Skeletal muscle tissue (tissue), 4 donors: Measurements from ENCODE around the gene MYO16. TPM values are rescaled to one million over a fixed set of nuclear protein-coding genes. Genes with fewer than 3 reads are reported as not detected.

Experiments used
- H3K27ac ChIP-seq: one replicate; pipeline ENCODE4 v1.7.0; 2013; ENCODE audit warnings: mild to moderate bottlenecking, low read depth, low read length, inconsistent platforms
- H3K27me3 ChIP-seq, 3 donors: one replicate each; pipeline ENCODE4 v1.7.0; 2013; ENCODE audit warnings: low read length in 3 of 3; ENCODE audit not compliant: control insufficient read depth in 3 of 3, insufficient read depth in 3 of 3
- H3K36me3 ChIP-seq, 3 donors: one replicate each; pipeline ENCODE4 v1.7.0; 2013; ENCODE audit warnings: low read length in 3 of 3; ENCODE audit not compliant: control insufficient read depth in 3 of 3, insufficient read depth in 3 of 3
- H3K4me1 ChIP-seq, 3 donors: one replicate each; pipeline ENCODE4 v1.7.0; 2013; ENCODE audit warnings: low read length in 3 of 3, mild to moderate bottlenecking in 3 of 3; ENCODE audit not compliant: control insufficient read depth in 3 of 3, insufficient read depth in 3 of 3
- H3K4me3 ChIP-seq, 3 donors: one replicate each; pipeline ENCODE4 v1.7.0; 2013; ENCODE audit warnings: low read length in 3 of 3
- H3K9ac ChIP-seq, 3 donors: one replicate each; pipeline ENCODE4 v1.7.0; 2013; ENCODE audit warnings: low read length in 3 of 3, mild to moderate bottlenecking in 3 of 3, moderate library complexity in 2 of 3, low read depth in 1 of 3
- H3K9me3 ChIP-seq, 3 donors: one replicate each; pipeline ENCODE4 v1.7.0; 2013; ENCODE audit warnings: low read length in 3 of 3; ENCODE audit not compliant: control insufficient read depth in 3 of 3
- total RNA-seq: library from RNA; depleted of rRNA; stranded (reverse); fragments of >200 nt; gene quantifications from one replicate; pipeline ENCODE4 v1.2.3, GENCODE V29; 2014
- donor health status: Osteomylitis.

The MYO16 gene
- total RNA-seq, 1 donor from 2014 or later: 43.8 TPM

- Histone ChIP-seq H3K27me3 (no peaks in the 10 kb centered on the region), H3K9ac (no peak overlapping the region), H3K36me3 (no peaks in the 10 kb centered on the region), H3K4me3 (no peak overlapping the region), H3K4me1 (no peaks in the 10 kb centered on the region), H3K9me3 (no peaks in the 10 kb centered on the region), H3K27ac (no peak overlapping the region)
Observed at GRCh38 chr13:108853031-108853430, 223.6 kb downstream of the MYO16 start.

- Histone ChIP-seq H3K9ac (no peak overlapping the region), H3K27ac (no peak overlapping the region), H3K27me3 (no peaks in the 10 kb centered on the region), H3K4me3 (no peak overlapping the region), H3K36me3 (no peaks in the 10 kb centered on the region), H3K4me1 (no peaks in the 10 kb centered on the region), H3K9me3 (no peaks in the 10 kb centered on the region)
Observed at GRCh38 chr13:108855737-108856387, 226.5 kb downstream of the MYO16 start.

GRCh38 chr13:108858676-108859075 lies 229.3 kb downstream of the MYO16 start:
- no peak overlapping the region for H3K27ac ChIP-seq
- H3K9me3 ChIP-seq: no peaks in the 10 kb centered on the region
- no peaks in the 10 kb centered on the region for H3K4me1 ChIP-seq
- no peaks in the 10 kb centered on the region for H3K36me3 ChIP-seq
- no peak overlapping the region for H3K9ac ChIP-seq
- no peaks in the 10 kb centered on the region for H3K27me3 ChIP-seq
- no peak overlapping the region for H3K4me3 ChIP-seq

- no peak overlapping the region for H3K27ac ChIP-seq
- no peaks in the 10 kb centered on the region for H3K36me3 ChIP-seq
- H3K9me3 ChIP-seq: no peaks in the 10 kb centered on the region
- no peak overlapping the region for H3K9ac ChIP-seq
- no peak overlapping the region for H3K4me3 ChIP-seq
- H3K27me3 ChIP-seq: no peaks in the 10 kb centered on the region
- no peaks in the 10 kb centered on the region for H3K4me1 ChIP-seq
Observed at GRCh38 chr13:108859197-108860012, 230.0 kb downstream of the MYO16 start.

GRCh38 chr13:108860418-108860817 lies 231.0 kb downstream of the MYO16 start:
- Histone ChIP-seq H3K9ac (no peak overlapping the region), H3K27me3 (no peaks in the 10 kb centered on the region), H3K9me3 (no peaks in the 10 kb centered on the region), H3K27ac (no peak overlapping the region), H3K4me1 (no peaks in the 10 kb centered on the region), H3K4me3 (no peak overlapping the region), H3K36me3 (no peaks in the 10 kb centered on the region)

GRCh38 chr13:108877300-108877699 lies 247.9 kb downstream of the MYO16 start:
- Histone ChIP-seq H3K27me3 (no peaks in the 10 kb centered on the region), H3K4me3 (no peak overlapping the region)

GRCh38 chr13:108878732-108879131 lies 249.3 kb downstream of the MYO16 start:
- H3K36me3 ChIP-seq: no peaks in the 10 kb centered on the region
- no peaks in the 10 kb centered on the region for H3K27me3 ChIP-seq
- H3K9me3 ChIP-seq: peaks cover 0 to 2% (median 0%) of the 10 kb centered on the region in 3 donors
- H3K27ac ChIP-seq: no peak overlapping the region
- no peaks in the 10 kb centered on the region for H3K4me1 ChIP-seq
- no peak overlapping the region for H3K4me3 ChIP-seq
- H3K9ac ChIP-seq: no peak overlapping the region

More at GRCh38 chr13:108877300-108877699, 247.9 kb downstream of the MYO16 start:
- H3K27ac ChIP-seq: no peak overlapping the region
- H3K9ac ChIP-seq: no peak overlapping the region
- no peaks in the 10 kb centered on the region for H3K4me1 ChIP-seq
- peaks cover 0 to 2% (median 0%) of the 10 kb centered on the region in 3 donors for H3K9me3 ChIP-seq
- no peaks in the 10 kb centered on the region for H3K36me3 ChIP-seq

- Histone ChIP-seq H3K27ac (no peak overlapping the region), H3K36me3 (no peaks in the 10 kb centered on the region), H3K4me1 (no peaks in the 10 kb centered on the region), H3K9me3 (no peaks in the 10 kb centered on the region), H3K4me3 (no peak overlapping the region), H3K9ac (no peak overlapping the region), H3K27me3 (no peaks in the 10 kb centered on the region)
Observed at GRCh38 chr13:108889324-108889984, 260.0 kb downstream of the MYO16 start.

GRCh38 chr13:108895220-108895704 lies 265.9 kb downstream of the MYO16 start:
- no peak overlapping the region for H3K9ac ChIP-seq
- no peak overlapping the region for H3K4me3 ChIP-seq
- H3K4me1 ChIP-seq: no peaks in the 10 kb centered on the region
- peaks cover 0 to 2% (median 0%) of the 10 kb centered on the region in 3 donors for H3K27me3 ChIP-seq
- H3K9me3 ChIP-seq: no peaks in the 10 kb centered on the region
- H3K27ac ChIP-seq: no peak overlapping the region
- H3K36me3 ChIP-seq: no peaks in the 10 kb centered on the region

- no peaks in the 10 kb centered on the region for H3K9me3 ChIP-seq
- H3K9ac ChIP-seq: no peak overlapping the region
- H3K27ac ChIP-seq: no peak overlapping the region
- no peaks in the 10 kb centered on the region for H3K4me1 ChIP-seq
- H3K4me3 ChIP-seq: no peak overlapping the region
- H3K36me3 ChIP-seq: no peaks in the 10 kb centered on the region
- H3K27me3 ChIP-seq: peaks cover 0 to 2% (median 0%) of the 10 kb centered on the region in 3 donors
Observed at GRCh38 chr13:108897955-108898354, 268.5 kb downstream of the MYO16 start.
